ENCODE measurements around the gene SIPA1.
"Not testable (repeated sequence)": the region's sequence is repeated elsewhere in the genome, so short reads cannot be mapped to it uniquely, and the experiment has no call there.

SIPA1 gene

GRCh38 chr11:65661599-65662246, 23.8 kb downstream of the SIPA1 start:
- DNase-seq: no peak

- no peak for DNase-seq
Observed at GRCh38 chr11:65662247-65662798, 24.4 kb downstream of the SIPA1 start.

- DNase-seq: peak; percentile 77 to 90 (median 84)
Observed at GRCh38 chr11:65662799-65663638, 25.1 kb downstream of the SIPA1 start, which contains the start of gene RELA. Gene RELA, minus strand, starts transcription at chr11:65662916. Its CDS starts 84 bp downstream, at chr11:65662832.

DNA sequence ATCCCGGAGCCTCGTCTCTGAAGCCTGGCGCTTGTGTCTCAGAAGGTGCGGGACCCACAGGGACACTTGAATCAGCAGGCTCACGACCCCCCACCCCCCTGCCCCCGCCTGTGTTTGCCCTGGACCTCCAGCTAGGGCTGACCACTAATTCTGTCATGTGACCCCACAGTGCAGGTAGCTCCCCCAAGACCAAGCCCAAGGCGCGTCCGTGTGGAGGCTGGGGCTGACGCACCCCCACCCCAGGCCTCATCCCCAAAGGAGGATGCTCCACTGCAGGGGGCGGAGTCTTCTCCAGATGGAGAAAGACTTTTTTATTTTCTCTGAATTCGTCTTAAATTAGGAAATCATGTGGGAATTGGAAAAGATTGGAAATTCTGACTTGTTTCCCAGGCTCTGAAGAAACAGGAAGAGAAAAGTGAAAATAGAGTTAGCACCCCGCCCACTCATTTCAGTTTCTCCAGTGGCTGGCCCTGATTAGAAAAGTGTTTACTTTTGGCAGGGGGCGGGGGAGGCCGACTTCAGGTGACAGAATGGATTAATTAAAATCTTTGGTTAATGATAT, 25.8 kb downstream of the SIPA1 start:
- DNase-seq: peak in 2 of 5 donors; percentile 22 to 35

- no peak for DNase-seq
Observed at GRCh38 chr11:65672180-65672860, 34.4 kb downstream of the SIPA1 start.

DNA sequence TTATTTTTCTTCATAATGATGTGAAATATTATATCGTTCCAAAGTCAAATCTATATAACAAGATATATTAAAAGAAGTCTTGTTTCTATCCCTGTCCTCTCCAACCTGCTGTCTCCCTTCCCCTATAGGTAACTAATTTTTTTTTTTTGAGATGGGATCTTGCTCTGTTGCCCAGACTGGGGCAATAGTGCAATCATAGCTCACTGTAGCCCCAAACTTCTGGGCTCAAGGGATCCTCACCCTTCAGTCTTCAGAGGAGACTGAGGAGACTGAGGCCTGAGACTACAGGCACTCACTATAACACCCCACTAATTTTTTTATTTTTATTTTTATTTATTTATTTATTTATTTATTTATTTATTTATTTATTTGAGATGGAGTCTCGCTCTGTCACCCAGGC, 35.1 kb downstream of the SIPA1 start:
- no peak for DNase-seq

DNA sequence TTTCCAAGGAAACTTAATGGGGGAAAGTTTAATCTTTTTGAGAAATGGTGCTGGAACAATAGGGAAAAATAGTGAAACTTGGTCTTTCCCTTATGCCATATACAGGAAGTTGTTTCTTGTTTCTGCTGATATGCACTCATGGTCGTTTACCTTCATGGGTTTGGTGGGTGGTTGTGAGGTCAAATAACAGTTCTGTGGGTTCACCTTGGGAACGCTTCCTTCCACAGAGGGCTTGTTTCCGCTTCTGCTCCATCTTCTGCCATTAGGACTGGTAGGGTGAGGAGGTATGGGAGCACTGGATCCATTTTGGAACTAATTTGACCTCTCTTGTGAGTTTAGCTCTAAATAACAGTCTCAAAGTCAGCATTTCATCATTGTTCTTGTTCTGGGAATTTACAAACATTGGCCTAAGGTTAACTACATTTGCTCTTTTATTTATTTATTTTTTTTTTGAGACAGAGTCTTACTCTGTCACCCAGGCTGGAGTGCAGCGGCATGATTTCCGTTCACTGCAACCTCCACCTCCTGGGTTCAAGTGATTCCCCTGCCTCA, 42.4 kb downstream of the SIPA1 start:
- no peak for DNase-seq

GRCh38 chr11:65683480-65683879, 45.6 kb downstream of the SIPA1 start:
- not testable (repeated sequence) for DNase-seq

DNA sequence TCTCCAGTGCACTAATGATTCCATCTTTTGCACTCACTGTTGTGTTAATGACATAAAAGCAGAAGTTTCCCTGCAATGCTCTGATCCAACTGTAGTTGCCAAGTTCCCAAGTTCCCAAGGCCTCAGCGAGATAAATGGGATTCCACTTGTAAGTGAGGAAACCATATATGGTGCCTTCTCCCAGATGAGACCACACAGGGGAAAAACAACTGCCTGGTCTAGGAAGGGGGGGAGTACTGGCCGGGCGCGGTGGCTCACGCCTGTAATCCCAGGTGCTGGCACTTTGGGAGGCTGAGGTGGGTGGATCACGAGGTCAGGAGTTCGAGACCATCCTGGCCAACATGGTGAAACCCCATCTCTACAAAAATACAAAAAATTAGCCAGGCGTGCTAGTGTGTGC, 48.1 kb downstream of the SIPA1 start:
- DNase-seq: no peak

DNA sequence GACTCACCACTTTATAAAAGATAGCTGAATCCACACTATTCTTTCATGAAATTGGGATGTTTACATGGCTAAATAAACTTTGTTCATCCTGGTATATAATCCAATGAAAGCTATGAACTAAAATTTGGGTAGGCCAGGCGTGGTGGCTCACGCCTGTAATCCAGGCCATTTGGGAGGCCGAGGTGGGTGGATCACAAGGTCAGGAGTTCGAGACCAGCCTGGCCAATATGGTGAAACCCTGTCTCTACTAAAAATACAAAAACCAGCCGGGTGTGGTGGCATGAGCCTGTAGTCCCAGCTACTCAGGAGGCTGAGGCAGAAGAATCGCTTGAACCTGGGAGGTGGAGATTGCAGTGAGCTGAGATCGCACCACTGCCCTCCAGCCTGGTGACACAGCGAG, 53.9 kb downstream of the SIPA1 start:
- DNase-seq: not testable (repeated sequence)

GRCh38 chr11:65692367-65692766, 54.5 kb downstream of the SIPA1 start:
- no peak for DNase-seq

- DNase-seq: no peak
Observed at GRCh38 chr11:65695459-65696241, 57.7 kb downstream of the SIPA1 start.

DNA sequence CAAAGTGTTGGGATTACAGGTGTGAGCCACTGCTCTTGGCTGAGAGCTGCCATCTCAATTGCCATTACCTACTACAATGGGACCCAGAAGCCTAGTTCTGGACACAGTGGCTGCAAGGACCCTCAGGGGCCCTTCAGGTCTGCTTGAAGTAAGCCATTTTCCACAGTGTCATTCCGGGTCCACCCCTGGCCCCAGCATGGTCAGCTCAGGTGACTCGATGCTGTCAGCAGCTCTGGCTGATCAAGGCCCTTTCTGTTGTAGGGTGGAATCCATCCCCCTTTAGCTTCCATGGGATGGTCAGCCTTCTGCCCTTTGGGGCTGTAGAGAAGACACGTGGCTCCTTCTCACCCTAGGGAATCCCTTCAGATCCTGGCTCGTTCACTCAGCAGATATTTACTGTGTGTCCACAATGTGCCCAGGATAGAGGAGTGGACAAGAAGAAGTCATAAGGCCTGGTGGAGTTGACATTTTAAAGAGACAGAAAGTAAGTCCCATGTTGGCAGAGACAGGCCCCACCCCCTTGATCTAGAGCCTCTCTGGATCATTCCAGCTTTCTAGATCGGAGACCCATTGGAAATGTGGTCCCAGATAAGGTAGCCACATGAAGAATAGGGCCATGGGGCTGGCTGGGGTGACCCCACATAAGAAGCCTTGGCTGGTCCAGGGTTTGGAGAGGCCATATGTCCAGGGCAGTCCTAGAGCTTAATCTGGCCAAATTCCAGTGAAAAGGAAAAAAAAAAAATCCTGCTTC, 59.1 kb downstream of the SIPA1 start:
- DNase-seq: no peak

- no peak for DNase-seq
Observed at GRCh38 chr11:65698205-65698604, 60.3 kb downstream of the SIPA1 start.

- DNase-seq: no peak
Observed at GRCh38 chr11:65699306-65699705, 61.4 kb downstream of the SIPA1 start.

GRCh38 chr11:65700399-65700798, 62.5 kb downstream of the SIPA1 start:
- no peak for DNase-seq

Measured in T-helper 1 cell (primary cell).